OCI-LY7 (cell line): ENCODE results near the gene FOXN3. TPM values are rescaled to one million over a fixed set of nuclear protein-coding genes. Genes with fewer than 3 reads are reported as not detected.

ENCODE experiments used
- BruUV-seq: library from RNA; stranded (reverse); fragments of 400-500 nt; replicated peaks from 2 replicates; lab custom pipeline; 2021; lab: Mats Ljungman, UMichigan
- CTCF ChIA-PET: fragments of 300-600 bp; sonication (Branson Sonifier 250); formaldehyde crosslinking; loops from one replicate; lab custom pipeline; 2022; ENCODE audit warnings: antibody characterized with exemption; ENCODE audit not compliant: unreplicated experiment; lab: Charles Lee
- POLR2A ChIA-PET: fragments of 300-600 bp; sonication (Branson Sonifier 250); formaldehyde crosslinking; loops from one replicate; lab custom pipeline; 2022; ENCODE audit warnings: antibody characterized with exemption; lab: Charles Lee
- DNase-seq: peaks from one replicate; pipeline ENCODE4 v3.0.0-alpha.2; 2015; ENCODE audit warnings: low spot score
- H2AFZ ChIP-seq: fragments of 200-600 bp; sonication (generic), shearing (Covaris generic); 2 replicates; pipeline ENCODE4 v1.6.1; 2014; ENCODE audit warnings: mild to moderate bottlenecking, antibody characterized with exemption, low read length, moderate library complexity
- H3K27ac ChIP-seq: fragments of 200-600 bp; sonication (generic); 2 replicates; pipeline ENCODE4 v1.5.1; 2014; ENCODE audit warnings: mixed run types, low read depth, mild to moderate bottlenecking, moderate library complexity, low read length, inconsistent platforms; ENCODE audit not compliant: poor library complexity, severe bottlenecking
- H3K36me3 ChIP-seq: fragments of 200-600 bp; sonication (generic); 2 replicates; pipeline ENCODE4 v1.6.1; 2014; ENCODE audit warnings: mild to moderate bottlenecking, antibody characterized with exemption, low read length, moderate library complexity, mixed read lengths; ENCODE audit not compliant: insufficient read depth
- H3K4me1 ChIP-seq: fragments of 200-600 bp; sonication (generic); 2 replicates; pipeline ENCODE4 v1.5.1; 2014; ENCODE audit warnings: mild to moderate bottlenecking, low read length; ENCODE audit not compliant: insufficient read depth, poor library complexity, severe bottlenecking
- H3K4me2 ChIP-seq: fragments of 200-600 bp; sonication (generic); 2 replicates; pipeline ENCODE4 v1.6.1; 2014; ENCODE audit warnings: mild to moderate bottlenecking, low read length
- H3K4me3 ChIP-seq: fragments of 200-600 bp; sonication (generic); 2 replicates; pipeline ENCODE4 v1.5.1; 2014; ENCODE audit warnings: mild to moderate bottlenecking, low read depth, low read length; ENCODE audit not compliant: poor library complexity, severe bottlenecking
- H3K79me2 ChIP-seq: fragments of 200-600 bp; sonication (generic); 2 replicates; pipeline ENCODE4 v1.6.1; 2016; ENCODE audit warnings: low read depth, mild to moderate bottlenecking, low read length, moderate library complexity, mixed read lengths; ENCODE audit not compliant: insufficient read depth
- H3K9me2 ChIP-seq: fragments of 200-600 bp; sonication (generic); 2 replicates; pipeline ENCODE4 v1.6.1; 2016; ENCODE audit warnings: mild to moderate bottlenecking, low read length, mixed read lengths; ENCODE audit not compliant: insufficient read depth
- H3K9me3 ChIP-seq: fragments of 200-600 bp; sonication (generic); 2 replicates; pipeline ENCODE4 v1.6.1; 2014; ENCODE audit warnings: mild to moderate bottlenecking, mixed run types, low read length, mixed read lengths
- H4K20me1 ChIP-seq: fragments of 200-600 bp; sonication (generic); 2 replicates; pipeline ENCODE4 v1.6.1; 2014; ENCODE audit warnings: mild to moderate bottlenecking, antibody characterized with exemption, low read length, moderate library complexity, mixed read lengths; ENCODE audit not compliant: insufficient read depth
- EZH2phosphoT487 ChIP-seq: fragments of 200-600 bp; sonication (generic); IDR thresholded peaks from 2 replicates; pipeline ENCODE4 v1.6.1; 2018; ENCODE audit warnings: low read depth, borderline replicate concordance, mild to moderate bottlenecking, mixed run types, antibody characterized with exemption, low read length, moderate library complexity, mixed read lengths
- intact Hi-C: fragments of 100-400 bp; cut with micrococcal nuclease; formaldehyde crosslinking; loops from one replicate; pipeline ENCODE4 v1.10.0; 2022; ENCODE audit not compliant: unreplicated experiment
- total RNA-seq, 2 experiments: library from RNA; depleted of rRNA in 1 of 2; stranded (reverse); fragments of >200 nt in 1 of 2; shearing (Covaris generic) in 1 of 2; gene quantifications; 2 replicates each; pipeline ENCODE4 v1.2.3, GENCODE V29; 2014 to 2022
- TF ChIP-seq, protein P1 (sequence below): fragments of 200-600 bp; sonication (generic); conservative IDR thresholded peaks from 2 replicates; pipeline ENCODE4 v1.5.1; 2014; ENCODE audit warnings: mild to moderate bottlenecking, antibody characterized with exemption, low read length, moderate library complexity, mixed read lengths

Gene FOXN3
- total RNA-seq, 2 experiments from 2014 or later = 77.7 to 102 TPM

DNA sequence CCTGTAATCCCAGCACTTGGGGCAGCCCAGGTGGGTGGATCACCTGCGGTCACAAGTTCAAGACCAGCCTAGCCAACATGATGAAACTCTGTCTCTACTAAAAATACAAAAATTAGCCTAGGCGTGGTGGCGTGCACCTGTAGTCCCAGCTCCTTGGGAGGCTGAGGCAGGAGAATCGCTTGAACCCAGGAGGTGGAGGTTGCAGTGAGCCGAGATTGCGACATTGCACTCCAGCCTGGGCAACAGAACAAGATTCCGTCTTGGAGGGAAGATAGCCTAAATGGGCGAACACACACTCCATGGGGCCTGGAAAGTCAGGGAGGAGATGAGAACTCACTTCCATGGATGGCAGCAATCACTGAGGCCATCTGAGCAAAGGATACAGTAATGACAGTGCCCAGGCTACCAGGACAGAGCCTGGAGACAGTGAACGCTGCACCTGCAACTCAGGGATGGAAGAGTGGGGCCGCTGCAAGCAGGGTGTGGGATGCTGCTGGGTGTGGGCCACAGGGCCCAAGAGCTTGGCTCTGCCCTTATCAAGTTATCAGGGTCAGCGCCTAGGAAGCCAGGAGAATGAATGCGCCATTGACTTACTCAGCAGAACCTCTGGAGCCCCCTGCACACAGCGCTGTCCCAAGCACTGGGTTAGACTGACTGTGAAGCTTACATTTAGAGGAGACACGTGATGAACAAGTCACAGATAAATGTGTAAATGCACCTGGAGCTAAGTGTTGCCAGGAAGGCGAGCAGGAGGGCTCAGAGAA, 28.9 kb downstream of the FOXN3 start:
- POLR2A ChIA-PET = no interaction called here

DNA sequence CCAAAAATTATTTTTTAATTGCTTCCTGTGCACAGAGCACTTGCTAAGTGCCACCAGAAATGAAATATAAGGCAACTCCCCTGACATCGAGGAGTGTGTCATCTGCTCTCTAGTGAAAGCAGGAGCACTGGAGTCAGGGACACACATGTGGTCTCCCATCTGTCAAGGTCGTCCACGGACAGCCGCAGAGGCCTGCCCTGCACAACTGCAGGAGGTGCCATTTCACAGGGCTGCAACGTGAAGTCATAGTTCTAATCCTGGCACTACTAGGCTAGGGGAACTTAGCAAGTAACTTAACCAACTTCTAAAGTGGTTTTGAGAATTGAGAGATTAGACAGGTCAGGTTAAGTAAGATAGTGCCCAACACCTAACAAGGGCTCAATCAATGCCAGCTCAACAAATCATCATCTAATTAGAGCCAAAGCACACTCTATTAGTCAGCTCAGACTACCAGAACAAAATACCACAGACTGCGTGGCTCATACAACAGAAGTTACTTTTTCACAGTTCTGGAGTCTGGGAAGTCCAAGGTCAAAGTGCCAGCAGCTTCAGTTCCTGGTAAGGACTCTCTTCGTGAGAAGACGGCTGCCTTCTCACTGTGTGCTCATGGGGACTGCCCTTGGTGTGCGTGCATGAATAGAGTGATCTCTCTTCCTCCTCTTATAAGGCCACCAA, 30.7 kb downstream of the FOXN3 start:
- H3K4me2 ChIP-seq = peak overlapping the region; percentile 68
- H4K20me1 ChIP-seq = no peaks in the 10 kb centered on the region
- no peak for DNase-seq
- H3K4me1 ChIP-seq = peaks cover 83% of the 10 kb centered on the region
- peaks cover 5% of the 10 kb centered on the region; the same call in 1 of the 2 replicates for H3K36me3 ChIP-seq
- ChIA-PET CTCF (no interaction called here), POLR2A (interaction anchor here (0.6 to 2.0 kb wide), 10 partner anchors 9 to 281 kb away, joined by 3 to 9 read pairs (median 3); no protein-coding TSS in a partner anchor)
- no peak for TF ChIP-seq EZH2phosphoT487
- TF ChIP-seq, protein P1, sequence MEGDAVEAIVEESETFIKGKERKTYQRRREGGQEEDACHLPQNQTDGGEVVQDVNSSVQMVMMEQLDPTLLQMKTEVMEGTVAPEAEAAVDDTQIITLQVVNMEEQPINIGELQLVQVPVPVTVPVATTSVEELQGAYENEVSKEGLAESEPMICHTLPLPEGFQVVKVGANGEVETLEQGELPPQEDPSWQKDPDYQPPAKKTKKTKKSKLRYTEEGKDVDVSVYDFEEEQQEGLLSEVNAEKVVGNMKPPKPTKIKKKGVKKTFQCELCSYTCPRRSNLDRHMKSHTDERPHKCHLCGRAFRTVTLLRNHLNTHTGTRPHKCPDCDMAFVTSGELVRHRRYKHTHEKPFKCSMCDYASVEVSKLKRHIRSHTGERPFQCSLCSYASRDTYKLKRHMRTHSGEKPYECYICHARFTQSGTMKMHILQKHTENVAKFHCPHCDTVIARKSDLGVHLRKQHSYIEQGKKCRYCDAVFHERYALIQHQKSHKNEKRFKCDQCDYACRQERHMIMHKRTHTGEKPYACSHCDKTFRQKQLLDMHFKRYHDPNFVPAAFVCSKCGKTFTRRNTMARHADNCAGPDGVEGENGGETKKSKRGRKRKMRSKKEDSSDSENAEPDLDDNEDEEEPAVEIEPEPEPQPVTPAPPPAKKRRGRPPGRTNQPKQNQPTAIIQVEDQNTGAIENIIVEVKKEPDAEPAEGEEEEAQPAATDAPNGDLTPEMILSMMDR = 0 out of 2 replicates have a peak, but pooled peaks have one; percentile 23
- H2AFZ ChIP-seq = no peak overlapping the region; the same call in 1 of the 2 replicates
- intact Hi-C loops = no loop called here
- peaks cover 80% of the 10 kb centered on the region for H3K79me2 ChIP-seq
- no peak overlapping the region for H3K4me3 ChIP-seq
- no TSS peak for BruUV-seq
- no peaks in the 10 kb centered on the region for H3K9me3 ChIP-seq
- H3K27ac ChIP-seq = peak overlapping the region; percentile 91
- no peaks in the 10 kb centered on the region for H3K9me2 ChIP-seq

More for the DNA sequence above, 28.9 kb downstream of the FOXN3 start:
- no TSS peak for BruUV-seq
- peaks cover 68% of the 10 kb centered on the region for H3K4me1 ChIP-seq
- CTCF ChIA-PET = interaction anchor here (0.9 kb wide), 1 partner anchor 80 kb away, joined by 3 read pairs; no protein-coding TSS in a partner anchor
- H2AFZ ChIP-seq = no peak overlapping the region
- no peak for DNase-seq
- H3K9me3 ChIP-seq = no peaks in the 10 kb centered on the region
- H3K4me3 ChIP-seq = no peak overlapping the region
- H3K9me2 ChIP-seq = no peaks in the 10 kb centered on the region
- peaks cover 5% of the 10 kb centered on the region; the same call in 1 of the 2 replicates for H3K36me3 ChIP-seq
- intact Hi-C loops = no loop called here
- peak overlapping the region; percentile 16 for H3K27ac ChIP-seq
- peak overlapping the region; percentile 3; the same call in 1 of the 2 replicates for H3K4me2 ChIP-seq
- H3K79me2 ChIP-seq = peaks cover 75% of the 10 kb centered on the region
- no peak for TF ChIP-seq EZH2phosphoT487
- no peaks in the 10 kb centered on the region for H4K20me1 ChIP-seq

DNA sequence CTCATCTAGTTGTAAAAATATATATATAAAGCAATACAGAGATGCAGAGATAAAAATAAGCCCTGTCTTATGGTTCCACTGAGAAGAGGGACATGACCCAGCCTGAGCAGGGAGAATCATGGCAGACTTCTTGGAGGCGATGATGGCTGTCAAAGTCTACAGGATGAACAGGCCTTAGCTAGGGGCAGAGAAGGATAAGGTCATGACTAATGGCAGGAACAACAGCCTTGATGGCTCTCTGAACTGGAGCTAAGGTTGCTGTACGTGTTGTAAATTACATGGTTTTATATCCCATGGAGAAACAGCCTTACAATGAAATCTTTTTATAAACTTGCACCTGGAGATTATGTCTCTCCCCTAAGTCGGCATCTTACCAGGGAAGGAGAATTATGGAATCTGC, 32.4 kb downstream of the FOXN3 start:
- Histone ChIP-seq H3K27ac (peak overlapping the region; percentile 91), H3K36me3 (peaks cover 20% of the 10 kb centered on the region), H3K4me1 (peaks cover 87% of the 10 kb centered on the region), H4K20me1 (no peaks in the 10 kb centered on the region), H3K9me3 (peaks cover 12% of the 10 kb centered on the region; the same call in 1 of the 2 replicates), H3K79me2 (peaks cover 78% of the 10 kb centered on the region), H2AFZ (no peak overlapping the region), H3K4me3 (peak overlapping the region; percentile 35), H3K4me2 (peak overlapping the region; percentile 68), H3K9me2 (no peaks in the 10 kb centered on the region)
- CTCF ChIA-PET = no interaction called here
- intact Hi-C loops = loop anchor here (1.0 to 5.0 kb wide), 6 partner anchors 20 to 389 kb away; no protein-coding TSS in a partner anchor
- TF ChIP-seq, protein P1 = no peak
- TF ChIP-seq EZH2phosphoT487 = no peak
- BruUV-seq = no TSS peak
- DNase-seq = no peak
- POLR2A ChIA-PET = interaction anchor here (0.8 to 3.3 kb wide), 8 partner anchors 10 to 79 kb away, joined by 3 to 13 read pairs (median 6); no protein-coding TSS in a partner anchor
